Lung (tissue), 12 donors: Measurements from ENCODE around the gene CNRIP1. TPM values are rescaled to one million over a fixed set of nuclear protein-coding genes. Genes with fewer than 3 reads are reported as not detected.
A peak's percentile ranks its signal among the peaks of the same experiment; 100 is the strongest.

Experiments used
- ATAC-seq: fragments of 200-7000 bp; cut with Tn5 transposase; one replicate; pipeline ENCODE4 v1.9.1; 2020; ENCODE audit warnings: moderate number of reproducible peaks; ENCODE audit not compliant: insufficient read depth, low FRiP score
- DNase-seq, 3 donors: peaks; one replicate each; pipeline ENCODE4 v3.0.0-alpha.2; 2013 to 2017
- H3K27ac ChIP-seq, 2 donors: one replicate each; pipeline ENCODE4 v1.5.1; 2013; ENCODE audit warnings: mild to moderate bottlenecking in 2 of 2, moderate library complexity in 2 of 2, control low read depth in 1 of 2, inconsistent platforms in 1 of 2, low read depth in 1 of 2, low read length in 1 of 2
- H3K27me3 ChIP-seq, 3 donors: one replicate each; pipeline ENCODE4 v1.5.1; 2013; ENCODE audit warnings: low read length in 2 of 3; ENCODE audit not compliant: control insufficient read depth in 3 of 3, insufficient read depth in 3 of 3
- H3K36me3 ChIP-seq, 4 donors: one replicate each; pipeline ENCODE4 v1.5.1; 2013; ENCODE audit warnings: low read length in 4 of 4, mild to moderate bottlenecking in 1 of 4, moderate library complexity in 1 of 4; ENCODE audit not compliant: control insufficient read depth in 4 of 4, insufficient read depth in 4 of 4
- H3K4me1 ChIP-seq, 5 donors: one replicate each; pipeline ENCODE4 v1.5.1; 2013; ENCODE audit warnings: low read length in 5 of 5, mild to moderate bottlenecking in 2 of 5, moderate library complexity in 1 of 5; ENCODE audit not compliant: control insufficient read depth in 5 of 5, insufficient read depth in 5 of 5
- H3K4me3 ChIP-seq: one replicate; pipeline ENCODE4 v1.5.1; 2013; ENCODE audit warnings: mild to moderate bottlenecking, control low read depth, moderate library complexity
- H3K9ac ChIP-seq, 2 donors: one replicate each; pipeline ENCODE4 v1.5.1; 2013; ENCODE audit warnings: low read length in 2 of 2, control low read depth in 1 of 2; ENCODE audit not compliant: insufficient read depth in 1 of 2
- H3K9me3 ChIP-seq, 4 donors: one replicate each; pipeline ENCODE4 v1.5.1; 2013; ENCODE audit warnings: low read length in 3 of 4, mild to moderate bottlenecking in 1 of 4, moderate library complexity in 1 of 4; ENCODE audit not compliant: control insufficient read depth in 4 of 4, insufficient read depth in 3 of 4
- WGBS, 2 donors: extraction: QIAGEN DNeasy Blood & Tissue Kit; methylation state at CpG; one replicate each; pipeline ENCODE4 v1.1.7; 2013; 5-methylcytosine and 5-hydroxymethylcytosine counted together
- polyA plus RNA-seq, 2 donors: library from polyadenylated mRNA; stranded (reverse); fragments of 200-250 nt; gene quantifications; one replicate each; pipeline ENCODE4 v1.2.1, GENCODE V29; 2013
- total RNA-seq, 2 donors: library from RNA; depleted of rRNA in 1 of 2; stranded (reverse); fragments of >200 nt in 1 of 2; gene quantifications; one replicate each; pipeline ENCODE4 v1.2.1, GENCODE V29; 2014 to 2021
- TF ChIP-seq, protein P1 (sequence below): IDR thresholded peaks from 2 replicates; pipeline ENCODE4 v1.5.1; 2012; ENCODE audit warnings: mild to moderate bottlenecking; ENCODE audit errors: control extremely low read depth, extremely low read depth
- donor health status: control.
- donor health status: control.
- donor health status: Bipolar disorder and iron deficiency.
- donor health status: healthy.
- donor health status: DM: yes; HTN: yes; CAD: no.

The CNRIP1 gene
- total and polyA plus RNA-seq, 4 donors = 9.0 to 29.3 (median 14.5) TPM

DNA sequence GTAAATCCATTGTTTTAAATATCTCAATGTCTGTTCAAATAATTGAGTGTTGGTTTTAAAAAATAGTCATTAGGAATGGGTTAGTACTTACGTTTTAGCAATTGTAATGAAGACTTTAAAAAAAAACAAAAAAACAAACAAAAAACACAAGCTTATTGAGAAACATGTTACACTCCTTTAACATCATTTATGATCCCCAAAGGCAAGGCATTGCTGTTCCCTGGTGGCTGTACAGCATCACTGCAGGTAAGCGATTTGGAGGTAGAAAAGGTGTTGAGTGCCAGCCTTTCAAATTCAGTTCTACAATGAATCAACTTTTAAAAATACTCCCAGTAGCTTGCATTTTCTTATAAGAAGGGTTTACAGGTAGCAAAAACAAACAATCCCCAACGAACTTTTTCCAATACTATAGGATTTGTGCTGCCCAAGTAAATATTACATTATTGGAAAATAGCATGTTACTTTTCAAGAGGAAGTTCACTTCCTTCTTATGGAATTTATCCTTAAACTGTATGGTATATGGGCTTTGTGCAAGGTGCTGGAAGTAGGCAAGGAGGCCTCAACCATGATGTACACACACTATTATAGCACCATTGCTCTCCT is 27.5 kb downstream of the CNRIP1 start:
- Histone ChIP-seq H3K9me3 (no peaks in the 10 kb centered on the region), H3K27ac (no peak overlapping the region), H3K4me3 (no peak overlapping the region), H3K36me3 (no peaks in the 10 kb centered on the region), H3K4me1 (peaks cover 0 to 44% (median 5%) of the 10 kb centered on the region in 5 donors), H3K9ac (no peak overlapping the region), H3K27me3 (no peaks in the 10 kb centered on the region)
- 53 to 70% methylated on average over 3 of the region's 3 CpGs for WGBS, 2 donors
- ATAC-seq = no peak
- TF ChIP-seq, protein P1, sequence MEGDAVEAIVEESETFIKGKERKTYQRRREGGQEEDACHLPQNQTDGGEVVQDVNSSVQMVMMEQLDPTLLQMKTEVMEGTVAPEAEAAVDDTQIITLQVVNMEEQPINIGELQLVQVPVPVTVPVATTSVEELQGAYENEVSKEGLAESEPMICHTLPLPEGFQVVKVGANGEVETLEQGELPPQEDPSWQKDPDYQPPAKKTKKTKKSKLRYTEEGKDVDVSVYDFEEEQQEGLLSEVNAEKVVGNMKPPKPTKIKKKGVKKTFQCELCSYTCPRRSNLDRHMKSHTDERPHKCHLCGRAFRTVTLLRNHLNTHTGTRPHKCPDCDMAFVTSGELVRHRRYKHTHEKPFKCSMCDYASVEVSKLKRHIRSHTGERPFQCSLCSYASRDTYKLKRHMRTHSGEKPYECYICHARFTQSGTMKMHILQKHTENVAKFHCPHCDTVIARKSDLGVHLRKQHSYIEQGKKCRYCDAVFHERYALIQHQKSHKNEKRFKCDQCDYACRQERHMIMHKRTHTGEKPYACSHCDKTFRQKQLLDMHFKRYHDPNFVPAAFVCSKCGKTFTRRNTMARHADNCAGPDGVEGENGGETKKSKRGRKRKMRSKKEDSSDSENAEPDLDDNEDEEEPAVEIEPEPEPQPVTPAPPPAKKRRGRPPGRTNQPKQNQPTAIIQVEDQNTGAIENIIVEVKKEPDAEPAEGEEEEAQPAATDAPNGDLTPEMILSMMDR = peak; percentile 17
- peak; percentile 18 to 54 (median 33) for DNase-seq

DNA sequence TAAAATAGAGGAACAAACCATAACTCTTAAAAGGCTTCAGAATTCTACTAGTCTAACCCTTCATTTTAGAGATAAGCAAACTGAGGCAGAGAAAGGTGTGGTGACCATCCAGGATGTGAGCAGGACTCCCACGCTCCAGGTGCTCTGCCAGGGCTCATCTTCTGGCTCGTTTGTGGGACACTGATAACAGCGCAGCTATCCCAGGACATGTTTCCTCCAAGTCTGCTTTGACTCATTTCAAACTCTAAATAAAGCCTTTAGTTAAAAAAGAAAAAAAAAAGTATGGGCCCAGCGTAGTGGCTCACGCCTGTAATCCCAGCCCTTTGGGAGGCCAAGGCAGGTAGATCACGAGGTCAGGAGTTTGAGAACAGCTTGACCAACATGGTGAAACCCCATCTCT is 28.4 kb downstream of the CNRIP1 start:
- no peaks in the 10 kb centered on the region for H3K36me3 ChIP-seq
- H3K4me3 ChIP-seq = no peak overlapping the region
- H3K4me1 ChIP-seq = peaks cover 0 to 49% (median 5%) of the 10 kb centered on the region in 5 donors
- TF ChIP-seq, protein P1 = no peak
- ATAC-seq (no peak), DNase-seq (no peak)
- no peaks in the 10 kb centered on the region for H3K27me3 ChIP-seq
- no peak overlapping the region for H3K27ac ChIP-seq
- no peak overlapping the region for H3K9ac ChIP-seq
- WGBS, 2 donors = 69% methylated on average over 6 of the region's 6 CpGs
- no peaks in the 10 kb centered on the region for H3K9me3 ChIP-seq

DNA sequence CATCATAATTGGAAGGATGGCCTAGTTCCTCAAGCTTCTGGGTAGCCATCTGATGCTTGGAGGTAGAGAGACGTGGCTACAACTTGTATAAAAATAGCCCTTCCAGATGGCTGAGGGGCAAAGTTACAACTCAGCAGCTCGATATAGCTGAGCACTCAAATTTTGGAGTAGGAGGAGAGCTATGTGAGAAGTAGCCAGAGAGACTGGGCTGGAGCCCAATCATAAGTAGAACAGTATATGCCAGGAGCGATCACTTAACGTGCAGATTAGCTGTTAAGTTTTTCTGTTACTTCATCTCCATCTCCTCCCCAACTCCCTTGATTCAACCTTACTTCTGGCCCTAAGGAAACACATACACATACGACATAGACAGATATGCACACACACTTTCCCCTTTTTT is 28.8 kb downstream of the CNRIP1 start:
- ATAC-seq (no peak), DNase-seq (peak; percentile 53 to 88 (median 85))
- Histone ChIP-seq H3K9ac (no peak overlapping the region), H3K27me3 (no peaks in the 10 kb centered on the region), H3K36me3 (no peaks in the 10 kb centered on the region), H3K4me1 (peaks cover 0 to 49% (median 5%) of the 10 kb centered on the region in 5 donors), H3K9me3 (no peaks in the 10 kb centered on the region), H3K4me3 (no peak overlapping the region), H3K27ac (no peak overlapping the region)
- WGBS, 2 donors = 26 to 28% methylated on average over 5 of the region's 5 CpGs
- TF ChIP-seq, protein P1 = no peak
